Epithelial cell of proximal tubule (primary cell): Measurements from ENCODE around the gene TLDC2. TPM values are rescaled to one million over a fixed set of nuclear protein-coding genes. Genes with fewer than 3 reads are reported as not detected.

Experiments
- DNase-seq: peaks from one replicate; pipeline ENCODE4 v3.0.0-alpha.2; 2011; ENCODE audit warnings: low read depth
- H3K4me3 ChIP-seq: 2 replicates; pipeline ENCODE4 v1.5.1; 2011; ENCODE audit warnings: low read depth, mild to moderate bottlenecking, low read length
- CTCF ChIP-seq: conservative IDR thresholded peaks from 2 replicates; pipeline ENCODE4 v1.5.1; 2012; ENCODE audit warnings: low read depth, mild to moderate bottlenecking, low read length
- total RNA-seq: library from RNA; depleted of rRNA; stranded (reverse); fragments of >200 nt; gene quantifications from 2 replicates; pipeline ENCODE4 v1.2.3, GENCODE V29; 2015

TLDC2 gene
- 0.17 and 1.1 TPM in 2 replicates for total RNA-seq

DNA sequence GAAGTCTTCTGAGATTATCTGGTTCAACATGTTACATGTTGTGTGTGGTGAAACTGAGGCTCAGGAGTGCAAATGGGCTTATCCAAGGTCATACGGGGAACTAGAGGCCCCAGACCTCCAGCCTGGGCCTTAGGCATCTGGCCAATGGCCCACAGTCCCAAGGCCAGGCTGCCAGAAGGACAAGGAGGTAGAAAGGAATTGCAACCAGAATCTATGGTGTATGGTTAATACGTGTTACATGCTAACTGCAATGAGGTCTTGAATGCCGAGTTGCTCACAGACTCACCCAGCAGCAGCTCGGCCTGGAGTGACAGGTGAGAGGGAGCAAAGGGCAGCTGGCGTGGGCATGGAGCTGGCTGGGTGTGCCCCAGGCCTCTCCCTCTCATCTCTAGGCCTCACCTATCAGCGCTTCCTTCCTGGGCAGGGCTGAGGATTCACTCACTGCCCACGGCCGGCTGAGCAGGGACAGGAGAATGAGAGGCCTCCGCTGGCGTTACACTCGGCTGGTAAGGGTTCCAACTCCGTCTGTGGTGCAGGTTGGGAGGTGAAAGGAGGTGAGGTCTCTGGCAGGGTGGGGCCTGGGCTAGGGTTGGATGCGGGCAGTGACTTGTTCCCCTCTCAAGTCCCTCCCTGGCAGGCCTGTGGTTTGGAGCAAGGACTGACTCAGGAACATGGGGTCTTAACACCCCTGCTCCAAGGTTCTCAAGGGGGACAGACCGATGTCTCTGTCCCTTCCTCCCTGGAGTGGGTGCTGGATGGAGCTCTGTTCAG, at the start of gene TLDC2:
Gene TLDC2 (plus strand): TSS at position 437 of the 771 bp plus-strand sequence. CDS start 37 bp downstream, at position 474.
- no peak within 1 kb of the TSS for H3K4me3 ChIP-seq
- DNase-seq = no peak
- TF ChIP-seq CTCF = no peak

DNA sequence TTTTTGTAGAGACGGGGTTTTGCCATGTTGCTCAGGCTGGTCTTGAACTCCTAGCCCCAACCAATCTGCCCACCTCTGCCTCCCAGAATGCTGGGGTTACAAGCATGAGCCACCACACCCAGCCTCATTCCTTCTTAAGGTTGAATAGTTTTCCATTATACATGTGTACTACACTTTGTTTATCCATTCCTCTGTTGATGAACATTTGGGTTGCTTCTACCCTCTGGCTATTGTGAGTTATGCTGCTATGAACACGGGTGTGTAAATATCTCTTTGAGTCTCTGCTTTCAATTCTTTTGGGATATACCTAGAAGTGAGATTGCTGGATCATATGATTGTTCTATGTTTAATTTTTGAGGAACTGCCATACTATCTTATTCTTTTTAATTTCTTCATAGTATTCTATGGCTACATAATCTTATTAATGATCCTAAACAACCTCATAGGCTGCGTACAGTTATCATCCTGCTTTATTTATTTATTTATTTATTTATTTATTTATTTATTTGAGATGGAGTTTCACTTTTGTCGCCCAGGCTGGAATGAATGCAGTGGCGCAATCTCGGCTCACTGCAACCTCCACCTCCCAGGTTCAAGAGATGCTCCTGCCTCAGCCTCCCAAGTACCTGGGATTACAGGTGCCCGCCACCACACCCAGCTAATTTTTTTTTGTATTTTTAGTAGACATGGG, 49.2 kb upstream of the TLDC2 start:
- TF ChIP-seq CTCF = no peak
- no peak overlapping the region for H3K4me3 ChIP-seq
- no peak for DNase-seq

DNA sequence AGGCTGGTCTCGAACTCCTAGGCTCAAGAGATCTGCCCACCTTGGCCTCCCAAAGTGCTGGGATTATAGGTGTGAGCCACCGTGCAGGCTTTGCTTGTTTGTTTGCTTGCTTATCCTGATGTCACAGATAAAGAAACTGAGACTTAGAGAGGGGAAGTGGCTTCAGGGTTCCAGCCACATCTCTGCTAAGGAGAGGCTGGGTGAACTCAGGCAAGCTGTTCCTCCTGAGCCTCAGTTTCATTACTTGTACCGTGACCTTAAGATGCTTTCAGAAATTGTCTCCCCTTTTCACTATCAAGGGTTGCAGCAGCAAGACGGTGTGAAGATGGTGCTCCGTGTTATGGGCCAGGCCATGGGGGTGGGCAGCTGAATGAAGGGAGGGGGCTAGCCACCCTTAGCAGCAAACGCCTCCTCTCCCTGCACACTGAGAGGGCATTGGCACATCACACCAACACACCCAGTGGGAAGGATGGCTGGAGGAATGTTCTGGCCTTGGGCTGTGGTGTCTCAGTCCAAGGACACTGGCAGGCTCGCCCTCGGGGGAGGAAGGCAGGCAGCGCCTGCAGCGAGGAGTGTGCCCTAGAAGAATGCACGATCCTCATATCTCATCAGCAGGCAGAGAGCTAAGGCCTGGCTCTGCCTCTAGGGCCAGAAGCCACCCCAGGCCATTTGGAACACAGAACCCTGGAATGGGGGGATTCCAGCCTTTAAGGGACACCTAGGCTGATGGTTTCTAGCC, 48.2 kb upstream of the TLDC2 start:
- no peak overlapping the region for H3K4me3 ChIP-seq
- DNase-seq = no peak
- TF ChIP-seq CTCF = no peak

DNA sequence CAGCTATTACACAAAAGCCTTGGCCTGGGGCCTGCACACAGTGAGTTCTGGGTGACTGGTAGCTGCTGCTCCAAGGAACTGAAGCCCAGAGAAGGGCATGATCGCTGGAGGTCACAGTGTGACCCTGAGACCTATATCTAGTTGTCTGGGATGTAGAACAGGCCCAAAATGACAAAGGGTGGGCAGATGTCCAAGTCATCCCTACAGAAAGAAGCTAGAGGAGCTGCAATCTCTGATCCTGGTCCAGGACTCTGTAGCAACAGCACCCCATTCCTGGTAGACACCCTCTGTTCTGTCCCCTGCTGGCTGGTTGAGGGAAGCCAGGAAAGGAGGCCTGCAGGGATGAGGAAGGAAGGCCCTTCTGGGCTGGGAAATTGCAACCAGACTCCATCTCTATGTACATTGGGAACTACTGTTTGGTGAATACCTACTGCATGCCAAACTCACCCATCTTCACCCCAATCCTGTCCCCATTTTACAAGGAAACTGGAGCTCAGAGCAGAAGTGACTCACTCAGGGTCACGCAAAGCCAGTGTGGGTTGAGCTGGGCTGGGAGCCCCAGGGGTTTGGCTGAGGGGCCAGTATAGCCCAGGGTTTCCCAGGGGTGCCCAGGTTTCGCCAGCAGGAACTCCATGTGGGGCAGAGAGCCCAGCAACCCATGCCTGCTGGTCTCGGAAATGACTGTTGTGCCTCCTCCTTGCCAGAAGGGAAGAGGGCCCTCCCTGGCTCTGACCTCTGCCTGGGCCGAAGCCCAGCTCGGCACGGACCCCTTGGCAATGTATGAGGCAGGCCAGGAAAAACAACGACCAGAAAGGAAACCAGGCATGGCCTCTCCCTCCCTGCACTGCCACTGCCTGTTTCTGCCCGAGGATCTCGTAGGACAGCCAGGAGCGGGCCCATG, 44.9 kb upstream of the TLDC2 start:
- TF ChIP-seq CTCF = peak; percentile 46
- DNase-seq = no peak
- H3K4me3 ChIP-seq = no peak overlapping the region

GRCh38 chr20:36832791-36833190, 43.1 kb upstream of the TLDC2 start:
- no peak for TF ChIP-seq CTCF
- H3K4me3 ChIP-seq = no peak overlapping the region
- DNase-seq = no peak

- no peak for TF ChIP-seq CTCF
- no peak overlapping the region for H3K4me3 ChIP-seq
- DNase-seq = no peak
Measured at GRCh38 chr20:36833275-36834020, 42.5 kb upstream of the TLDC2 start.
